Measurements from ENCODE around the gene ZNF680.
A peak's percentile ranks its signal among the peaks of the same experiment; 100 is the strongest.
"Not testable (repeated sequence)": the region's sequence is repeated elsewhere in the genome, so short reads cannot be mapped to it uniquely, and the experiment has no call there.

ZNF680 gene

DNA sequence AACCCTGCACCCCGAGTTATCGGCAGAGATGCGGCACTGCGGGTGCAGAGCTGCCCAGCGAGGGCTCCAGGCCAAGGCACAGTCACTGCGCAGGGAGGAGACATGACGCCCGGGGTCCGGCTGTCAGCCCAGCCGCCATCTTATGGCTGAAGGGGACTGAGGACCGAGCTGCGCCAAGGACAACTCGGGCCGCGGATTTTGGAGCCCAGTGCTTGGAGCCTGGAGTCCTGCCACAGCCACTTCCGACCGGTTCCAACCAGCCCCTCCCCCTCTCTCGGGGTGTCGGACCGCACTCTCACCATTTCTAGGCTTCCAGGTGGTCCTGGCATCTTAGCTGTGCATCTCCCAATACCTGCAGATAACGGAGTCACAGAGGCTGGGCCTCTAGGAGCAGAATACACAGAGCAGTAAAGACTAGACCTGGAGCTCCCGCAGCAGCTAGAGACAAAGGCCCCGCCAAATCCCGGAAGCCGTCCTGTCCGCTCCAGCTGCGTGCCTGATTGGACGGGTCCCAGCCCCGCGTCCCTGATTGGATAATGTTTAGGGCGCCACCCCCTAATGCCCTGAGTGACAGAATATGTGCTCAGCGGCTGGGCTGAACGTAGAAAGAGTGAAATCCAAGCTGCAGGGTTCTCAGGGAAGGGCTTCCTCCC is at the start of gene ZNF680:
Gene ZNF680, minus strand, starts transcription at position 446 of the 653 bp plus-strand sequence. Its CDS starts 117 bp downstream, at position 329.
- DNase-seq = peak; percentile 97

DNA sequence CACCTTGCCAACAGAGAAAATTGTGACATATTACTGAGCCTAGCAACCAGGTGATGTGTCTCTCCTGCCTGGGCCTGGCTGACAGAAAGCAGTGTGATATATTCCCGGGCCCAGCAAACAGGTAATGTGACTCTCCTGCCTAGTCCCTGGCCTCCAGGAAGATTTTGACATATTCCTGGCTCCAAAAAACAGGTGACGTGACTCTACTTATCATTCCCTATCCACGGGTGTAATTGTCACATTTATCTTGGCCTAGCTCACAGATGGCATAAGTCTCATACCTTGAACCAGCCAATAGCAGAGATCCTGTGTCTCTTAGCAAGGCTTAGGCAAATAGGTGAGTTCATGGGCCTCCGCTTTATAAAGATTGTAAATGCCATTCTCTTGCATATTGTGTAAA is 49.6 kb upstream of the ZNF680 start:
- no peak for DNase-seq

DNA sequence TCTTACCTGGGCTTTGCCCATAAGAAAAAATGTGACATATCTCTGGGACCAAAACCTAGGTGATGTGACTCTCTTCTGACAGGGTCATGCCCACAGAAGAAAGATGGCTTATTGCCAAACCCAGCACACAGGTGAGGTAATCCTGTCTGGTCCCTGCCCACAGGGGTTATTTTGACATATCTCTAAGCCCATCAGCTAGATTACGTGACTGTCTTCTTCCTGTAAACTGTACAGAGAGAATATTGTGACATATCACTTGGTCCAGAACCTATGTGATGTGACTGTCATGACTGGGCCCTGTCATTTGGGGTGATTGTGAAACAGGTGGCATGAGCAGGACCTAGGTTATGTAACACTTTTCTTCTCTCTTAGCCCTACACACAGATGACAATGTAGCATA is 48.8 kb upstream of the ZNF680 start:
- no peak for DNase-seq

DNA sequence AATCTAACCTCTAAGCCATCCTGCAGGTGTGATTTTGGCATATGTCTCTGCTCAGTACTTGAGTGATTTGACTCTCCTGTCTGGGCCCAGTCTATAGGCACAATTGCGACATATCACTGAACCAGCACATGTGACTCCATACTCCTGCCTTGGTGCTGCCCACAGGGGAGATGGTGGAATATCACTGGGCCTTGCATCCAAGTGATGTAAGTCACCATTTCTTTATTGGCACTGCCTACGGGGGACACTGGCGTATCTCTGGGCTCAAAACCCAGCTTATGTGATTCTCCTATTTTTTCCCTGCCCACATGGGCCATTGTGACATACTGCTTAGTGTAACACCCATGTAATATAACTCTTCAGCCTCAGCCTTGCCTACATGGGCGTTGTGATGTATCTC is 48.1 kb upstream of the ZNF680 start:
- DNase-seq = no peak

DNA sequence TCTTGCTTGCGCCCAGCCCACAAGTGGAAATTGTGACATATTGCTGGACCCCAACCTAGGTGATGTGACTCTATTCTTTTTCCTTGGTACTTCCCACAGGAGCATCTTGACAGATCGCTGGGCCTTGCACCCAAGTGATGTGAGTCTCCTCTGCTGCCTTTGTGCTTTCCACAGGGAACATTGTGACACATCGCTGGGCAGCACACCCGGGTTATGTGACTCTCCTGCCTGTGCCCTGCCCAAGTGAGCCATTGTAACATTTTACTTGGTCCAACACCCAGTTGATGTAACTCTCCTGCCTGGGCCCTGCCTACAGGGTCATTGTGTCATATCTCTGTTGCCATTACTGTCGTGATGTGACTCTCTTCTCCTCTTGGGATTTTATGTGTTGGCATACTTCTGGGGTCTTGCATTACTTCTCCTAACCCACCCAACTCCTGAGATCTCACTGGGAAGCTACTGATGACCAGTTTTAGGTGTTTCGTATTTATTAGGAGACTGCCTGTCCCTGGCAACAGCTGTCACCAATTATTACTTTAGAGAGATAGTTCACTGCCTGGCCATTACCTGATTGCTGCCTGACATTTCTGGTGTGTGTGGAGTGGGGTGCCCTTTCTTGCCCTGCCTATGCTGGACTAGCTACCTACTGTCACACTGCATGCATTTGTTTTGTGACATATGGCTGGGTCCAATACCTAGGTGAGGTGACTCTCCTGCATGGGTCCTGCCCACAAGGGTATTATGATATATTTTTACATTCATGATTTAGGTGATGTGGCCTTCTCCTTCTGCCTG is 45.4 kb upstream of the ZNF680 start:
- DNase-seq = no peak

DNA sequence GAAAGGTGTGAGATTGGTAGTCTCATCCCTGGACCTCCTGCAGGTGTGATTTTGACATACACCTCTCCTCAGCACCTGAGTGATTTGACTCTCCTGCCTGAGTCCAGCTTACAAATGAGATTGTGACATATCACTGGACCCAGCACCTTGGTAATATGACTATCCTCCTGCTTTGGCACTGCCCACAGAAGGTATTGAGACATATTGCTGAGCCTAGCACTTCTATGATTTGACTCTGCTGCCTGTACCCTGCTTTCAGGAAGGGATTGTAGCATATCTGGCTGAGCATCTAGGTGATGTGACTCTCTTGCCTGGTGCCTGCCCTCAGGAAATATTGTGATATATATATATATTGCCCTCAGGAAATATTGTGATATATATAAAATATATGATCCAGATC is 43.5 kb upstream of the ZNF680 start:
- DNase-seq = no peak

DNA sequence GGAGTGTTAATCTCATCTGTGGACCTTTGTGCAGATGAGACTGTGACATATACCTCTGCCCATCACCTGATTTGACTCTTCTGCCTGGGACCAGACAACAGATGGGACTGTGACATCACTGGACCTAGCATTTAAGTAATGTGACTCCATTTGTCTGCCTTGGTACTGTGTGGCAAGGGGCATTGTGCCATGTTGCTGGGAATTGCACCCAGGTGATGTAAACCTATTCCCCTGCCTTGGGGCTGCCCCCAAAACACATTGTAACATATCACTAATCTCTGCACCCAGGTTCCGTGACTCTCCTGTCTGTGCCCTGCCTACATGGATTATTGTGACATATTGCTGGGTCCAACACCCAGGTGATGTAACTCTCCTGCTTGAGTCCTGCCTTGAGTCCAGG is 40.4 kb upstream of the ZNF680 start:
- no peak for DNase-seq

DNA sequence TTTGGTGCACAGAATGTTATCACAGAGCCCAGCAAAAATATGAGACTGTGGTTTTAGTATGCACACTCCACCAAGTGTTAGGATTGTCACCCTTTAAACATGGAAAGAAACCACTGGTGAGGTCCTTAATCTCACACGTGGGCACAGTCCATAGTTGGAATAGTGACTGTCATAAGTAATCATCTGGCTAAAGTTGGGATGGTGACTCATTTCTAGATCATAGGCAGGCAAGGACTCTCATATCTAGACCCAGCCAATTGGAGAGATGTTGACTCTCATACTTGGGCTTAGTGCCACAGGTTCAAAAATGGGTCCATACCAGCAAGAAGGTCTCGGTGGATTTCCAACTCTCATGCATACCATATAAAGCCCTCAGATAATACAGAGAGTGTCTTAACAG is 39.6 kb upstream of the ZNF680 start:
- DNase-seq = no peak

DNA sequence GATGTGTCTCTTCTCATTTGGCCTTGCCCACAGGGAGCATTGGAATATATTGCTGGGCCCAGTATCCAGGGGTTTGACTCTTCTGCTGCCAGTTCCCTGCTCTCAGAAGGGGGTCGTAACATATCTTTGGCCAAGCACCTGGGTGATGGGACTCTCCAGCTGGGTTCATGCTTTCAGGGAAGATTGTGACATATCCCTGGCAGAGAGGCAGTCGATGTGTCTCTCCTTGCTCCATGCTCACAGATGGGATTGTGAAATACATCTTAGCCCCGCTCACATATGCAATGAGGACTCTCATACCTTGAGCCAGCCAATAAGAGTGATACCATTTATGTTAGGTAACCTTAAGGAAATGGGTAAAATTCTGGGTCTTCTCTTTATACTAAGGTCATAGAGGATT is 39.2 kb upstream of the ZNF680 start:
- no peak for DNase-seq

DNA sequence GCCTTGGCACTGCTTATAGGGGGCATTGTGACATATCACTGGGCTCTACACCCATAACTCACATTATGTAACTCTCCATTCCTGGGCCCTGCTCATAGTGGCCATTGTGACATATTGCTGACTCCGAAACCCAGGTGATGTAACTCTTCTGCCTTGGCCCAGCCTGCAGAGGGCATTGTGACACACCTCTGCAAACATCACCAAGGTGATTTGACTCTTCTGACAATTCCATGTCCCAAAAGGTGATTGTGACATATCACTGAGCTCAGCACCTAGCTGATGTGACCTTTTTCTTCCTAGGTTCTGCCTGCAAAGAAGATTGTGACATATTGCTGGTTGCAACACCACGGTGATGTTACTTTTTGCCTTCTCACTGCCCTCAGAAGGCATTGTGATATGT is 36.5 kb upstream of the ZNF680 start:
- no peak for DNase-seq

DNA sequence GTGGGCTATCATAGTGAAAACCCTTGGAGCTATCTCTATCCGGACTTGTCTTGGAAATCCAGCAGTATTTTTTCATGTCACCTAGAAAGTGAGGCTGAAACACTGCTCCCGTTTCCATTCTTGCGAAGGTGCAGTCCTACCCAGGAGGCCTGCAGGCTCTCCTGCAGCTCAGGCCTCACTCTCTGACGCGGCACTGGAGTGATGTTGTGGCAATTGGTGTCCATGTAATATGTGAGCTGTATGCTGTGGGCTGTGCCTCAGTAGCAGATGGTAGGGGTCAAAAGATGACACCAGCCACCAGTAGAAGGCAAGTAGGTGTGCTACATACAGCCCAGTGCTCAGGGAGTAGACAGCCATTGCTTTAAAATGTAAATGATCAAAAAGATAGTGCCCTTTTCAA is 28.1 kb upstream of the ZNF680 start:
- DNase-seq = no peak

DNA sequence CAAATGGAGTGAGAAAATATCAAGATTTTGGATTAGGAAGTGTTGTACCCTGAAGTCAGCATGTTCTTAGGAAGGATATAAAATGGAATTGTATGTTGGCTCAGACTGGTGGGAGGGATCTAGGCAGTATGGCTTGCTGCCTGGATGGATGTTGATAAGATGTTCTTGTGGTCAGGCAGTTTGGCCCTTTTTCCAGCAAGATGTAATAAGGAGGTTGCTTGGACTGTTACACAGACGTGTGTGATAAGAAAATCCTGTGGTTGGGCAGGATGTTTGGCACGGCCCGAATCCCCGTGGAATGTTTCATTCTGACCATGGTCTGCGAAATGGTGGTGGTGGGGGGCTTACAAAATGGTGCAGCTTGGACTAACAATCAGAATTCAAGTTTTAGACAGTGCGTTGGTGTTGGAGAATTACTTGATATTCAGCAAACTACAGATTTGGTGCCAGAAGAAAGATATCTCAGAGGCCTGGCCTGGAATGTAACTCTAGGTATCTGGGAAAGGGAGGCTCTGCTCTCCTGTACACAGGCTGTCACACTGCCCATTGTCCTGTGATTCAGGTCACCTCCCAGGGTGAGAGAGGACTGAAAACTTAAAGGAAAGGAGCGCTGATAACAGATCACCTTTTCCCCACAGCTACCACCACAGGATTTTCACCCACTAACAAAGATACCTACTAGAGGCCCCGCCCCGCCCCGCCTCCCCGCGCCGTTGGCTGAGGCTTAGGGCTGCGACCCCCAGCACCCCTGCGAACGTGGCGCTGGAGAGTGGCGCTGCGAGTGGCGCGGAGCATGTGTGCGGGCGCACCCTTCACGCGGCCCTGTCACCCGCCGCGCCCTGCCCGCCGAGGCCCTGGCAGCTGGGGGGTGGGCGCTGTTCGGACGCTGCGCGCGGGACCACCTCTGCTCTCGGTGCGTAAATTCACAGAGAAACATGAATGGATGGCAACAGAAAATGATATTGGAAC is 19.3 kb upstream of the ZNF680 start:
- no peak for DNase-seq

DNA sequence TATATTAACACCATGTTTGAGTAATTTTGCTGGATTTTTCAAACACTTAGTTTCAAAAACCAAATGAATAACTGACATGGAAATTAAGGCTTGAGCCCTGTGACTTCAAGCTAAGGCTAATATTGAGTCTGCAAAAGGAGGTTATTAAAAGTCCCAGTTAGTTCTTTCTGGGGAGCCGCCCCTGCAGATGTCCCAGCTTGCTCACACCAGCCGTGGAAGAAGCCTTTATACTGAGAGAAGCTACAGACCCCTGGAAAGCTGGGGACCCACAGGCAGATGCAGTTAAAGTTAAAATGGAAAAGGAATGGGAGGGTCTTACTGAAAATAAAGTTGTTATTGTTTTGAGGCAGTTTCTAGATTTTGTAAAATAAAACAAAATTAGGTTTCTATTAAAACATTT is 18.5 kb upstream of the ZNF680 start:
- DNase-seq = no peak

DNA sequence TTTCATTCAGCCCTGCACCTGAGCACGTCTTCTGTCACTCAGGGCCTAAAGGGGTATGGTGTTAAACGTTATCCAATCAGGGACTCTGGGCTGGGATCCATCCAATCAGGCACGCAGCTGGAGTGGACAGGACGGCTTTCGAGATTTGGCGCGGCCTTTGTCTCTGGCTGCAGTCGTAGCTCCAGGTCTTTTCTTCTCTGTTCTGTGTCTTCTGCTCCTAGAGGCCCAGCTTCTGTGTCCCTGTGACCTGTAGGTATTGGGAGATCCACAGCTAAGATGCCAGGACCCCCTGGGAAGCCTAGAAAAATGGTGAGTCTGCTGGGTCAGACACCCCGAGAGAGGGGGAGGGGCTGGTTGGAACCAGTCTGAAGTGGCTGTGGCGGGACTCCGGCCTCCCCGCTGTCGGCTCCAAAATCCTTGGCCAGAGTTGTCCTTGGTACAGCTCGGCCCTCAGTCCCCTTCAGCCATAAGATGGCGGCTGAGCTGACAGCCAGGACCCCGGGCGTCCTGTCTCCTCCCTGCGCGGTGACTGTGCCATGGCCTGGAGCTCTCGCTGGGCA is 11.7 kb upstream of the ZNF680 start:
- DNase-seq = peak; percentile 79

DNA sequence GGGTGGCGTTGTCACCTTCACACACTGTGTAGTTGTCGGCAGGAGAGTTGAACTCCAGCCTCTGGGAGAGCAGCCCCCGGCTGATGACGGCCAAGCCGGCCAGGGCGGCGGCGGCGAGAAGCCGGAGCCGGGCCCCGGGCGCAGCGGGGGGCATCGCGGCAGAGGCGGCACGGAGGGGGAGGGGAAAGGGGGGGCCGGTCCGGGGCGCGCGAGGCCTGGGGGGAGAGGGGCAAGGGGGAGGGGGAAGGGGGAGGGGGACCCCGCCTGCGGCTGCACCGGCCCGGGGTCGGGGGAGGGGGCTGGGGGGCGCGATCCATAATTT is 7.4 kb upstream of the ZNF680 start:
- DNase-seq = not testable (repeated sequence)

DNA sequence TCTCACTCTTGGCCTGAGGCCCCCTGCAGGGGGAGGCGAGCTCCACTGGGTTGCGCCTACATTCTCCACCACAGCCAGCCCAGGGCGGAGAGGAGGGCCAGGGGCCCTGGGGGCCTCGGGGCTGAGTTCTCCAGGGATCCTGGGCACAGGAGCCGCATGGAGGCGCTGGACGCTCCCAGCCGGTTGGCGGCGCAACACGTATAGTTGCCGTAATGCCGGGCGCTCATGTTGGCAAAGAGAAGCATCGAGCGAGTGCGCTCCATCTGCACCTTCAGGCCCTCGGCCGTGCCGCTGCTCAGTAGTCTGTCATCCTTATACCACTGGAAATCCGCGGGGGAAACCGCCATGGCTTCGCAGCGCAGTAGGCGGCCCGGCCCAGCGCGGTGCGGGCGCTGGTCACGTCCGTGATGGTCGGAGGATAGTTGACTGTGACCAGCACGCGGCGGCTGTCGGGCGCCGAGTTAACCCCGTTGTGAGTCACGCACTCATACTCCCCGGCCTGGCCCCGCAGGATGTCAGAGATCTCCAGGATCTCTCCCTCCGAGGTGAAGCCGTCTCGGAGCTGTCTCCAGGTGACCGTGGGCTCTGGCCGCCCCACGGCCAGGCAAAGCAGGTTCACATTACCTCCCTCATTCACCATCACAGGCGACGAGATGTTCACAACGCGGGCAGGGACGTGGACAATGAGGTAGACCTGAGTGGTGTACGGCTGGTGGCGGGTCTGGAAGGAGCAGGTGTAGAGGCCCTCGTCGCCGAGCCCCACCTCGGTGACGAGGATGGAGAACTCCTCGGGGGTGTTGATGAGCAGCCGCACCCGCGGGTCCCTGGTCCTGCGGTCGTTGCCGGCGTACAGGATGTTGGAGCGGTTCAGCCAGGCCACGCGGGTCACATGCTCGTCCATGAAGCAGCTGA is 6.8 kb upstream of the ZNF680 start:
- DNase-seq = peak; percentile 37

DNA sequence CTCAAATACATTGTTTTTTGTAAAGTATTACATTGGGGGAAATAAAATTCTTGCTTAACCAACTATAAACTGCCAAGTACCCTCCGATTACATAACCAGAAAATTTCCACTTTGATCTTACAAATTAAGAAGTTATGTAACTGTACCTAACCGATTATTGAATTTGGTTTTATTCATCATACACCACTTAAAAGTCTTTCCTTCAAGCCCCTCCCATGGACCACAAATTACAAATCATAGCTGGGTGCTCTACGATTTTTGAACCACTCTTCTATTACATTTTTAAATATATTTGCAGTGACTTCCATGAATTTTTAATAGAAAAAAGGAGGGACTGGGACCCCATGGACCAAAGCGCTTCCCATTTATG is 630 bp downstream of the ZNF680 start:
- no peak for DNase-seq

DNA sequence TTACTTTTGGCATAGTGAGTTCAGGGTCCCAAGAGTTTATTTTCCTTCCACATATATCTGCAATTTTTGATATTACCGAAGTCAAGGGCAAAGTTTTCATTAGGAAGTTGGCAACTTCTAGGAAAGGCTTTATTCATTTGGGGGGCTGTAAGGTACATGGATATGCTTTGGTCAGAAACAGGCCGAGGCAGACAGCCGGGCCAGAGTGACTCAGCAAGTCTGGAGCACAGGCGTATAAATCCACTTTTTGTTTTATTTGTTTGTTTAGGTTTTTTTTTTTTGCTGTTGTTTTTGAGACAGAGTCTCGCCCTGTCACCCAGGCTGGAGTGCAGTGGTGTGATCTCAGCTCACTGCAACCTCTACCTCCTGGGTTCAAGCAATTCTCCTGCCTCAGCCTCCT is 3.7 kb downstream of the ZNF680 start:
- no peak for DNase-seq

DNA sequence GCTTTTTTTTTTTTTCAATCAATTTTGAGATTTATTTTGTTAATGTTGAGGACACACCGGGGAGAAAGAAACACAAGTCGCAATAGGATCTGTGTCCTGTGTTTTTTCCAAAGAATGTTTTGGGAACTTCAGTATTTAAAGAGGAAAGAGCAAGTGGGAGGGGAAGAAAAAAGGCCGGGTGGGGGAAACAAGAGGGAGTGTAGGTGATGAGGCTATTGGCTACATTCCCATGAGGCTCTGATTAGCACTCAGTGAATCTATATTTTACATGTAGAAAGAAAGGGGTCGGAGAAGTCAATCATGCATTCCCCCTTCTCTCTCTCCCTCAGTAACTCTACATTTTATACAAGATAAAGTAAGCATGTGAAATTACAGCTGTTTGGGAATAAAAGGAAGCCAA is 4.1 kb downstream of the ZNF680 start:
- DNase-seq = no peak

DNA sequence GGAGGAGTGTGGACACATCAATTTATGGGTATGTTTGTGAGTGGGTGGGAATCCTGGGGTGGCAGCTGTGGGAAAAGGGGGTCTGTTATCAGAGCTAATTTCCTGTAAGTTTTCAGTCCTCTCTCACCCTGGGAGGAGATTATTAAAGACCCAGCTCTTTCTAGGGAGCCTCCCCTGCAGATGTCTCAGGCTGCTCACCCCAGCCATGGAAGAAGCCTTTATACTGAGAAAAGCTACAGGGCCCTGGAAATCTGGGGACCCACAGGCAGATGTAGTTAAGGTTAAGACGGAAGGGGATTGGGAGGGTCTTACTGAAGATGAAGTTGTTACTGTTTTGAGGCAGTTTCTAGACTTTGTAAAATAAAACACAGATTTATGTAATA is 4.6 kb downstream of the ZNF680 start:
- no peak for DNase-seq

DNA sequence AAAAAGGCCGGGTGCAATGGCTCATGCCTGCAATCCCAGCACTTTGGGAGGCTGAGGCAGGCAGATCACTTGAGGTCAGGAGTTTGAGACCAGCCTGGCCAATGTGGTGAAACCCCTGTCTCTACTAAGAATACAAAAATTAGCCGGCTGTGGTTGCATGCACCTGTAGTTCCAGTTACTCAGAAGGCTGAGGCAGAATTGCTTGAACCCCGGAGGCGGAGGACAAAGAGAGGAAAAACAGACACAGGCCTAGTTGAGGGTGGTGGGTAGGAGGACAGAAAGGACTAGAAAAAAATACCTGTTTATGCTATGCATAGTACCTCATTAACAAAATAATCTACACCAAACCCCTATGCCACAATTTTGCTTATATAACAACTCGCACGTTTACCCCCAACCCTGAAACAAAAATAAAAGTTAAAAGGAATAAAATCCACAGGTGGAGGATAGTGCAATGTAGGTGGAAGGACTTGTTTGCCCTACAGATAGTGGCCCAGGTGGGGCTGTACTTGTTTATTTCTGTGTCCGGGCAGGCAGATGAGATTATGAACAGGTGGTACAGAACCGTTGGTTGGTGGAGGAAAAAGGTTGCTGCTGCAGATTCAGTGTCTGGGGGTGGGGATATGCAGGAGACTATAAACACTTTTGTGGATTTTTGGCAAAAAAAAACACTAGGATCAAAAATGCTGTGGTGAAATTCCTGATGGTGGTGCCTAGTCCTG is 5.1 kb downstream of the ZNF680 start:
- no peak for DNase-seq

DNA sequence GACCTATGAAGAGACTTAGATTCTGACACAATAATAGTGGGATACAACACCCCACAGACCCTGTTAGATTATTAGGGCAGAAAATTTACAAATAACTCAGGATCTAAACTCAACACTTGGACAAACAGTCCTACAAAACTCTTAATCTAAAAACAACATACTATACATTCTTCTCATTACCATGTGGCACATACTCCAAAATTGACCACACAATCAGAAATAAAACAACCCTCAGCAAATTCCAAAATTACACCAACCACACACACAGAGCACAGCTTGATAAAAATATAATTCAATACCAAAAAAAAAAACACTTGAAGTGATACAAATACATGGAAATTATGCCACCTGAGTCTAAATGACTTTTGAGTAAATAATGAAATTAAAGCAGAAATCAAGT is 7.8 kb downstream of the ZNF680 start:
- DNase-seq = no peak

Measured in left hindlimb (tissue), 1 donor.